Thymus (tissue), 14 donors: ENCODE results near the gene NLRP1. TPM values are rescaled to one million over a fixed set of nuclear protein-coding genes. Genes with fewer than 3 reads are reported as not detected.

ENCODE experiments used
- DNase-seq, 9 donors: peaks; one replicate each; pipeline ENCODE4 v3.0.0-alpha.2; 2013; ENCODE audit warnings: low spot score in 9 of 9, low read depth in 6 of 9, missing footprints in 1 of 9
- H3K27ac ChIP-seq, 2 donors: one replicate each; pipeline ENCODE4 v1.5.1; 2013; ENCODE audit warnings: control low read depth in 1 of 2, low read depth in 1 of 2, low read length in 1 of 2, mild to moderate bottlenecking in 1 of 2, moderate library complexity in 1 of 2
- H3K27me3 ChIP-seq, 2 donors: one replicate each; pipeline ENCODE4 v1.5.1; 2013; ENCODE audit warnings: low read length in 1 of 2; ENCODE audit not compliant: control insufficient read depth in 2 of 2, insufficient read depth in 1 of 2
- H3K36me3 ChIP-seq, 2 donors: one replicate each; pipeline ENCODE4 v1.5.1; 2013; ENCODE audit warnings: low read length in 1 of 2, mild to moderate bottlenecking in 1 of 2, moderate library complexity in 1 of 2; ENCODE audit not compliant: control insufficient read depth in 2 of 2, insufficient read depth in 2 of 2
- H3K4me1 ChIP-seq, 2 donors: one replicate each; pipeline ENCODE4 v1.5.1; 2013; ENCODE audit warnings: low read length in 2 of 2; ENCODE audit not compliant: control insufficient read depth in 2 of 2, insufficient read depth in 2 of 2
- H3K4me3 ChIP-seq, 2 donors: one replicate each; pipeline ENCODE4 v1.5.1; 2013; ENCODE audit warnings: low read length in 2 of 2, control low read depth in 1 of 2, mild to moderate bottlenecking in 1 of 2
- H3K9me3 ChIP-seq, 2 donors: one replicate each; pipeline ENCODE4 v1.5.1; 2013; ENCODE audit warnings: low read length in 1 of 2, mild to moderate bottlenecking in 1 of 2; ENCODE audit not compliant: control insufficient read depth in 2 of 2, insufficient read depth in 1 of 2
- WGBS: extraction: QIAGEN DNeasy Blood & Tissue Kit; methylation state at CpG from one replicate; pipeline ENCODE4 v1.1.7; 2013; 5-methylcytosine and 5-hydroxymethylcytosine counted together
- long read RNA-seq, 10 donors: transcript quantifications; one replicate each; lab custom pipeline, GENCODE V29; 2026
- polyA plus RNA-seq: library from polyadenylated mRNA; stranded (reverse); fragments of 200-250 nt; gene quantifications from one replicate; pipeline ENCODE4 v1.2.3, GENCODE V29; 2013
- total RNA-seq: library from RNA; stranded (reverse); fragments of 120-200 nt; gene quantifications from one replicate; pipeline ENCODE4 v1.2.4, GENCODE V29; 2013
- donor health status: healthy.

Gene NLRP1
- total RNA-seq (32.2 TPM), polyA plus RNA-seq (102 TPM)
- long read RNA-seq, donor 1, result 0 reads
- long read RNA-seq, donor 2, result 0 reads
- long read RNA-seq, donor 3, full-length matches to known transcripts, result 19 of 37 reads
- long read RNA-seq, donor 3, partial matches to known transcripts, result 18 of 37 reads
- long read RNA-seq, donor 3, other reads (novel, unspliced or antisense), result 0 of 37 reads
- long read RNA-seq, donor 4, partial matches to known transcripts, result 6 of 10 reads
- long read RNA-seq, donor 4, other reads (novel, unspliced or antisense), result 0 of 10 reads
- long read RNA-seq, donor 5, full-length matches to known transcripts, result 20 of 45 reads
- long read RNA-seq, donor 5, partial matches to known transcripts, result 25 of 45 reads
- long read RNA-seq, donor 5, other reads (novel, unspliced or antisense), result 0 of 45 reads
- long read RNA-seq, donor 6, transcript NLRP1-206 (2 exons, 1,627 nt), result major isoform, 8 of 18 reads
- long read RNA-seq, donor 6, partial matches to known transcripts, result 10 of 18 reads
- long read RNA-seq, donor 6, other reads (novel, unspliced or antisense), result 0 of 18 reads
- long read RNA-seq, donor 7, transcript NLRP1-206 (2 exons, 1,627 nt), result major isoform, 8 of 8 reads
- long read RNA-seq, donor 7, partial matches to known transcripts, result 0 of 8 reads
- long read RNA-seq, donor 7, other reads (novel, unspliced or antisense), result 0 of 8 reads
- long read RNA-seq, donor 8, partial matches to known transcripts, result 0 of 1 reads
- long read RNA-seq, donor 8, other reads (novel, unspliced or antisense), result 0 of 1 reads
- long read RNA-seq, donor 9, transcript NLRP1-206 (2 exons, 1,627 nt), result major isoform, 8 of 8 reads
- long read RNA-seq, donor 9, partial matches to known transcripts, result 0 of 8 reads
- long read RNA-seq, donor 9, other reads (novel, unspliced or antisense), result 0 of 8 reads
- long read RNA-seq, donor 10, full-length matches to known transcripts, result 11 of 11 reads
- long read RNA-seq, donor 10, partial matches to known transcripts, result 0 of 11 reads
- long read RNA-seq, donor 10, other reads (novel, unspliced or antisense), result 0 of 11 reads

DNA sequence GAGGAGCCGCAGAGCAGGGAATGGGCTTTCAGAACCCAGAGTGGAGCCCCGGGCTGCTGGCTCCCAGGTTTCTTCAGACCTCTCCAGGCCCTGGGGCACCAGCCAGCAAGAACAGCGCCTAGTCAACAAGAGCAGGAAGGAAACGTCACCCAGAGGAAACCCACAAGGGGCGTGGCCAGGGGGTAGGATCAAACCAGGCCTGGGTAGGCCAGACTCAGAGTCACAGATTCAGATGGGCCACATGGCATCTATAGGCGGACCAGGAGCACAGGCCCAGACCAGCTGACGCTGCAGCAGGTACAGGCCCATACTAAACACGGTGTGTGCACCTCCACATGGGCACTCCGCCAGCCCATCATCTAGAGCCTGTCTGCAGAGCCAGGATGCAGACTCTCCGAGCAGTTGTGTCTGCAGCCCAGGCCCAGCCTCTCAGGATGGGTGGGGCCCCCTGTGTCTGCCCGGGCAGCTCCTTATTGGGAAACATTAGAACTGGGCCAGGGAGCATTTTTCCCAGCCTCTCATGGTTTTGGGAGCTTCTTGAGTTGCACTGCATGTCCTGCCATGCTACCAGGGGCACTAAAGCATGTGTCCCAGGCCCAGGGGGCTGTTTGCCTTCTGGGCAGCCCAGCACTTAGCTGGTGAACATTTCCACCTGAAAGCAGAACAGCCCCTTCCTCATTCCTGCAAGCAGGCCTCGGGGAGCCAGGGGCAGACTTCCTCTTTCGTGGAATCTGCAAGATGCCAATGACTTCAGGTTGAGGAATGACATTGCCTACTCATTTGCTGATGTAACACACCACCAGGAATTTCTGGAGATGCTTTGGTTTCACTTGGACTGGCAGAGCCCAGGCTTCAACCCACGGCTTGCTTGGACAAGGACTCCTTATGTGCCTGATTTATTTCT is at the start of gene NLRP1:
NLRP1 (minus strand) TSS at position 127 of the 904 bp plus-strand sequence. CDS start 552 bp downstream, outside the sequence.
- H3K36me3 ChIP-seq, result peaks cover 0 to 9% of the 10 kb centered on the region in 2 donors

DNA sequence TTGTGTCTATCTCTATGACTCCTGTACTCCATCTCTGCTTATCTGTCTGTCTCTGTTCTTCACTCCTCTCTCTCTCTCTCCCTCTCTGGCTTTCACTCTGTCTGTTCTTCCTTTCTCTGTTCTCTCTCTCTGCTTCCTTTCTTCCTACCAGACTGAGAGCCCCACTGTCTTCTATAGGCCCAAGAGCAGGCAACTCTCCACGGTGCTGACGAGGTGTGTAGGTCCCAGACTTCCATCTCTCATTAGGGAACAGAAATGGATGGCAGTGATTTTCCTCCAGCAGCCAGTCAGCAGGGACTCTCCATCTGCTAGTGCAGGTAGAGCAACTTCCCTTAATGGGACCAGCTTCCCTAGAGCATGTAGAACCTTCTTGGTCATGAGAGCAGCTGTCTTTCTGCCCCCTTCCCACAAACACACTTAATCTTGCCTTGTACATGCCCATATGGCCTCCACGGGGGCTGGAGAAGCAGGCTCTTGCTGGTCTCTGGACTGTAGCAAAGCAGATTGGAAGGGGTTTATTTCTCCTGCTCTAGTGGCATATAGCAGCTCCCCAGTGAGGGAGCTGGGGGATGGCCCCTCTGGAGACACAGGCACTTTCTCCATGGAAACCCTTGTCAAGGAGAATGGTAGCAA is 47.8 kb upstream of the NLRP1 start:
- Histone ChIP-seq H3K36me3 (no peaks in the 10 kb centered on the region), H3K27me3 (peaks cover 0 to 4% of the 10 kb centered on the region in 2 donors), H3K27ac (no peak overlapping the region), H3K9me3 (no peaks in the 10 kb centered on the region), H3K4me3 (no peak overlapping the region), H3K4me1 (no peaks in the 10 kb centered on the region)
- no peak for DNase-seq
- 57% methylated on average over 3 of the region's 3 CpGs for WGBS

More for the DNA sequence above, at the start of gene NLRP1:
- Histone ChIP-seq H3K27me3 (peaks cover 0 to 2% of the 10 kb centered on the region in 2 donors), H3K4me3 (peak within 1 kb of the TSS; percentile 57), H3K9me3 (no peaks in the 10 kb centered on the region), H3K27ac (peak within 1 kb of the TSS; percentile 69 to 84), H3K4me1 (peaks cover 10 to 33% of the 10 kb centered on the region in 2 donors)
- peak; percentile 77 to 97 (median 89) for DNase-seq
- WGBS, result 8% methylated on average over 14 of the region's 14 CpGs

DNA sequence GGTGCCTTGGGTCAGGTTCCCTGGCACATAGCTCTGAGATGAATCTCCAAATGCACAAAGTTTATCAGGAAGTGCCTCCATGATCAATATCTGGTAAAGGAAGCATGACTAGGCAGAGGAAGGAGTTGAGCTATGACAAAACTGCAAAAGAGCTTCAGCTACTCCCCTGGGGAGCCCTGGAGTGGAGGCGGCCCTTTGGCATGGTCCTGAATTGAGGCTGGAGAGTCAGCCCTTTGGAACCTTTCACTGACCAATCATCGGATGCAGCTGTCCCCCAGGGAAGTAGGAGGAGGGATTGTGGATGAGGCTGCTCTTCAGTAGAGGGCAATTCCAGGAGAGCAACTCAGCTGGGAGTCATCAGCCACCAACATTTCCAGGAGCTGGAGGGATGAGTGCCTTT is 46.1 kb upstream of the NLRP1 start:
- Histone ChIP-seq H3K36me3 (no peaks in the 10 kb centered on the region), H3K4me3 (no peak overlapping the region), H3K27me3 (peaks cover 0 to 4% of the 10 kb centered on the region in 2 donors), H3K4me1 (no peaks in the 10 kb centered on the region), H3K9me3 (no peaks in the 10 kb centered on the region), H3K27ac (no peak overlapping the region)
- WGBS, result 81% methylated on average over 2 of the region's 2 CpGs
- no peak for DNase-seq

DNA sequence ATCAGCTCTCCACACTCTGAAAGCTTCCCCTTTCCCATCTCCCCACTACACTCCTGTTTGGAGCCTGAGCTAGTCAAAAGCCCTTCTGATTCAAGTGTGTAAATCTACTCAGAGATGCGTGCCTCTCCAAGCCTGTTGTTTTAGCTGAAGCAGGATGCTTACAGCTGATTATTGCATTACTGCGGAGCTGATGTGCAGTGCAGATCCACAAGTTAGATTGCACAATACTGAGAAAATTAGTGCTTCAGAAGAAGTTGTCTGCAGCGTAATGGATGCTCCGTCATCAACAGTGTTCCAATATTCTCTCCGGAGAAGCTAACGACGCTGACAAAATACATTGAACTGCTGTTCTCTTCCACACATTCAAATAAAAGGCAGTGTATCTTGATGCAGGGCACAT is 44.8 kb upstream of the NLRP1 start:
- H3K4me1 ChIP-seq, result no peaks in the 10 kb centered on the region
- H3K36me3 ChIP-seq, result no peaks in the 10 kb centered on the region
- WGBS, result 87% methylated on average over 7 of the region's 7 CpGs
- no peak overlapping the region for H3K4me3 ChIP-seq
- DNase-seq, result no peak
- H3K27ac ChIP-seq, result no peak overlapping the region
- no peaks in the 10 kb centered on the region for H3K9me3 ChIP-seq
- H3K27me3 ChIP-seq, result peaks cover 0 to 4% of the 10 kb centered on the region in 2 donors

DNA sequence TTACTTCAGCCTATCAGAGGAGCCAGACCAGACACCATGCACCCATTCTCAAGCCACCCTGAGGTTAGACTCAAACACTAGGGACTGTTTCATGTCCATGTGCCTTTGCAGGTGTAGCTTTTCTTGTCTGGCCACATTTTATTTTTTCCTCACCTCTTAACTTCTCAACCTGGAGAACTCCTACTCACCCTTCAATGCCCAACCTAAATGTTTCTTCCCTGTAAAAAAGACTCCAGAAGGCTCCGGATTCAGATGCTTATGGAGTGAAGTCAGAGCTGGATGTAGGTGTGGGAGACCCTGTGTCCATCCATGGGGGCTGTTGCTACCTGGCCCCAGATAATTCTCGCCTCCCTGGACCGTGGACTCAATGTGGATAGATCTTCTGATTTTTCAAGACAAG is 44.0 kb upstream of the NLRP1 start:
- H3K27me3 ChIP-seq, result peaks cover 0 to 4% of the 10 kb centered on the region in 2 donors
- DNase-seq, result no peak

DNA sequence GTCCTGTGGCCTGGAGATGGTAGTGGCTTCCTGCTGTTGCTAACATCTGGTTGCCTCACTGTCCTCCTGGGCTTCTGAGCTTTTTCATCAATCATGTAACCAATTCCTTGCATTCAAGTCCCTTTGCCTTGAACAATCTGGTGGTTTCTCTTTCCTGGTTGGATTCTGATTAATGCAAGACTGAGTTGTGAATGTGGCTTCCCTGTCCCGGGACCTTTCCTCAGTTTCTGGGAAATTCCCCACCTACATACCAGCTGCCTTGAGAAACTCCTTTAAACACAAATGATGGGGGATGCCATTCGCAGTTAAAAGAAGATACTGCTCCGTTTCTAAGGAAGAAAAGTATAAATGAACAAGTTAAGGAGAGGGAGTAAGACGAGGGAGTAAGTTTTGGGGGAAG is 39.9 kb upstream of the NLRP1 start:
- 67% methylated on average over 4 of the region's 4 CpGs for WGBS
- Histone ChIP-seq H3K27ac (no peak overlapping the region), H3K4me1 (no peaks in the 10 kb centered on the region), H3K27me3 (peaks cover 0 to 4% of the 10 kb centered on the region in 2 donors), H3K9me3 (no peaks in the 10 kb centered on the region), H3K36me3 (no peaks in the 10 kb centered on the region), H3K4me3 (no peak overlapping the region)
- DNase-seq, result no peak

More for the DNA sequence above, 44.0 kb upstream of the NLRP1 start:
- H3K9me3 ChIP-seq, result no peaks in the 10 kb centered on the region
- H3K4me3 ChIP-seq, result no peak overlapping the region
- 77% methylated on average over 3 of the region's 3 CpGs for WGBS
- H3K4me1 ChIP-seq, result no peaks in the 10 kb centered on the region
- H3K27ac ChIP-seq, result no peak overlapping the region
- H3K36me3 ChIP-seq, result no peaks in the 10 kb centered on the region

DNA sequence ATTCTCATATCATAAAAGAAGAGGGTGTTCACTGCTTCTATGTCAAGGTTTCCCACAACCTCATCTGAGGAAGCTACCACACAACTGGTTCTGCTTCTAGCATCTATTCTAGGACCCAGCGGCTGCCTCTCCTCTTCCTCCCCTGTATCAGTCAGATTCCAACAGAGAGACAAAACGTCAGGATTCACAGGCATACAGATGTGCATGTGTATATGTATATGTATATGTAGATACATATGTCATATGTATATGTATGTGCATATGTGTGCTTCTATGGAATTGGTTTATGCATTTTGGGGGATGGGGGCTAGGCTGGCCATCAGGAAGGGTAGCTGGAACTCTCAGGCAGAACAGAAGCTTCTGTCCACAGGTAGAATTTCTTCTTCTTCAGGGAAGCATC is 37.4 kb upstream of the NLRP1 start:
- H3K4me3 ChIP-seq, result no peak overlapping the region

DNA sequence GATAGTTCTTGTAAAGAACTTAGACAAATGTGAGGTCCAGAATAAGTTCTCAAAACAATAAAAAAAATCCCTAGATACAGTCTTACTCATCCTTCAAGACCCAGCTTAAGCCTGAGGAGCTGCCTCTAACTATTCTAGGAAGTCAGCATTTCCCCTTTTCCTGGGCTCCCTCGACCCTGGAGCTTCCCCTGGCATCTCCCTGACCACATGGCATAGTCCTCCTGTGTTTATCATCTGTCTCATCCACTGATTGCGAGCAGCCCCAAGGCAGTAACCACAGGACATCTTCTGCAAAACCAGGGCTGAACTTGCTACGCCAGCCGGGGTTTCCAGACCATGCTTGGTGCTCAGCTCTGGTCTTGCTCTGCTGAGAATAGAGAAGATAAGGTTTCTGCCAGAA is 36.7 kb upstream of the NLRP1 start:
- WGBS, result 60% methylated on average over 4 of the region's 4 CpGs
- Histone ChIP-seq H3K9me3 (no peaks in the 10 kb centered on the region), H3K27me3 (peaks cover 0 to 4% of the 10 kb centered on the region in 2 donors), H3K36me3 (no peaks in the 10 kb centered on the region), H3K4me1 (no peaks in the 10 kb centered on the region), H3K4me3 (no peak overlapping the region), H3K27ac (no peak overlapping the region)
- DNase-seq, result no peak

More for the DNA sequence above, 37.4 kb upstream of the NLRP1 start:
- H3K9me3 ChIP-seq, result no peaks in the 10 kb centered on the region
- no peaks in the 10 kb centered on the region for H3K4me1 ChIP-seq
- 80% methylated on average over 2 of the region's 2 CpGs for WGBS
- DNase-seq, result no peak
- H3K36me3 ChIP-seq, result no peaks in the 10 kb centered on the region
- H3K27me3 ChIP-seq, result peaks cover 0 to 4% of the 10 kb centered on the region in 2 donors
- no peak overlapping the region for H3K27ac ChIP-seq
